Lung microvascular endothelial cell (primary cell): ENCODE results near the gene PKLR. TPM values are rescaled to one million over a fixed set of nuclear protein-coding genes. Genes with fewer than 3 reads are reported as not detected.
"Not testable (repeated sequence)": the region's sequence is repeated elsewhere in the genome, so short reads cannot be mapped to it uniquely, and the experiment has no call there.

Source experiments
- DNase-seq, 2 donors: peaks; one replicate each; pipeline versions ENCODE4 v3.0.0 to v3.0.0-alpha.2; 2010; ENCODE audit warnings: low read depth in 2 of 2
- total RNA-seq: library from RNA; depleted of rRNA; stranded (reverse); fragments of >200 nt; gene quantifications from 2 replicates; pipeline ENCODE4 v1.2.1, GENCODE V29; 2014

The PKLR gene
- under 0.01 TPM in 1 of 2 replicates, not detected in the other for total RNA-seq

- DNase-seq = no peak
These were observed at the start of gene PKLR for GRCh38 chr1:155301342-155301841. TSS of gene PKLR (minus strand) at chr1:155301438. CDS start at chr1:155301395, 43 bp downstream.

- DNase-seq = no peak
These were observed 41.6 kb upstream of the PKLR start for GRCh38 chr1:155342842-155343241.

- DNase-seq = no peak
These were observed 38.4 kb upstream of the PKLR start for GRCh38 chr1:155339515-155340097.

GRCh38 chr1:155334962-155335361, 33.7 kb upstream of the PKLR start:
- DNase-seq = peak in 1 of 2 donors; percentile 41

GRCh38 chr1:155329980-155330598, 28.9 kb upstream of the PKLR start:
- no peak for DNase-seq

- DNase-seq = not testable (repeated sequence)
These were observed 27.6 kb upstream of the PKLR start for GRCh38 chr1:155328856-155329255.

- no peak for DNase-seq
These were observed 26.7 kb upstream of the PKLR start for GRCh38 chr1:155327981-155328380.

DNA sequence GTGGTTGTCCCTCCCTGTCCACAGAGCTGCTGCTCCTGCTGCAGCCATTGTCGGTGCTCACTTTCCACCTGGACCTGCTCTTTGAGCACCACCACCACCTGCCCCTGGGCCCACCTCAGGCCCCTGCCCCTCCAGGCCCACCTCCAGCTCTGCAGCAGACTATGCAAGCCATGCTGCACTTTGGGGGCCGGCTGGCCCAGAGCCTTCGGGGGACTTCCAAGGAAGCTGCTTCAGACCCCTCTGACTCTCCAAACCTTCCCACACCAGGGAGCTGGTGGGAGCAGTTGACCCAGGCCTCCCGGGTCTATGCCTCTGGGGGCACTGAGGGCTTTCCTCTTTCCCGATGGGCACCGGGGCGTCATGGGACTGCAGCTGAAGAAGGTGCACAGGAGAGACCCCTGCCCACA, 25.4 kb upstream of the PKLR start:
- DNase-seq = no peak

- peak in 1 of 2 donors; percentile 12 for DNase-seq
These were observed 24.8 kb upstream of the PKLR start for GRCh38 chr1:155326020-155326526.

- DNase-seq = peak in 1 of 2 donors; percentile 11
These were observed 24.3 kb upstream of the PKLR start for GRCh38 chr1:155325603-155325893.

DNA sequence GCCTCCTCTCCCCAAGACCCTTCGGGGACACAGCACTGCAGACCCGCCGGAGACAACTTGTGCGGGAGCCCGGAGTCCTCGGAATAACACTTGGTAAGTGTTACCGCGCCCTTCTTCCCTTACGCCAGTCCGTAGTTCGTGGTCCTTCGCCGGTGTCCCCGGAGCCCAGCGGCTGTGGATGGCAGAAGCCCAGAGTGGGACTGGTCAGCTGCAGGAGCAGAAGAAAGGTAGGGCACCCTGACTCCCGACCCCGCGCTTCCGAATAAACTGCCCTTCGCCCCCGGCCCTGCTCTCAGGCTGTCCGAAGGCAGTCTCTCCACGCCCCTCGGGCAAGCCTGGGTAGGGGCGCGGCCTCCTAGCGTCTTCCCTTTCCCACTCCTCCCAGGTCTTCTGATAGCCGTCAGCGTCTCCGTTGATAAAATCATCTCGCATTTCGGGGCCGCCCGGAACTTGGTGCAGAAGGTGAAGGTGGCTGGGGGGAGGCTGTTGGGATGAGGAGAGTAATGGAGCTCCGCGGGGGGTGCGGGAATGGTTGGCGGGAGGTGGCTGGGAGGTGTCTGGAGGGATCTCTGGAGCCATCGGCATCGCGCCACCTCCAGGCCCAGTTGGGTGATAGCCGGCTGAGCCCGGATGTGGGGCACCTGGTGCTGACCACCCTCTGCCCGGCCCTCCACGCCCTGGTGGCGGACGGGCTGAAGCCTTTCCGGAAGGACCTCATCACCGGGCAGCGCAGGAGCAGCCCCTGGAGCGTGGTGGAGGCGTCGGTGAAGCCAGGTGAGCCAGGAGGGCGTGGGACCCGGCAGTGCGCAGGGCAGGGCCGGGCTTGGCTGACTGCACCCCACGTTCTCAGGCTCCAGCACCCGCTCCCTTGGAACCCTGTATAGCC, 23.7 kb upstream of the PKLR start:
- peak; percentile 47 to 59 for DNase-seq

DNA sequence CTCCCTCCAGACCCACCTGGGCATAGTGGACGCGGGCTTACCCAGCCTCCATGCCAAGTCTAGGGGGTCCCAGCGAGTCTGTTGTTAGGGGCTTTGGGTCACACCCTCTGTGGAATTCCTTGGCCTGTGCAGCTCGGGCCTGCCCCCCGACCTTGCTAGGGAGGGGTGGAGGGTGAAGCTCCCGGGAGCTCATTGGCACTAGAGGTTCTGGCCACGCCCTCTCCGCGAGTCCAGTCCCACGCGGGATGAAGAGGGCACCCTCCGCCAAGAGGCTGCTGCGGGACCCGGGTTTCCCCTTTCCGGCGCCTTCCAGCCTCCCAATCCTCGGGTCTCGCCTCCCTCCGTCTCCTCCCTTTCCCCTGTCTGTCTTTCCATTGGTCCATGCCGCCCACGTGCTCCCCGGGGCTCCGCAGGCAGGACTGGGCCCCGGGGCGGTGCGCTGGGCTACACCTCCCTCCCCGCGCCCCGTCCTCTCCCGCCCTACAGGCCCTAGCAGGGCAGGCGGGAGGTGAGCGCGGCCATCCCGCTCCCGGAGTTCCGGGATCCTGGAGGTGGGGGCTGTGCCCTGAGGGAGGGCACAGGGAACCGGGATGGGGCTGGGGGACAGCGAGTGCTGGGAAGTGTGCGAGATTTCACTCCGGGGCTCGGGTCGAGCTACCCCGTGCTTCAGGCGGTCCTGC, 22.9 kb upstream of the PKLR start:
- peak; percentile 86 to 95 for DNase-seq

- peak; percentile 80 to 92 for DNase-seq
These were observed 22.4 kb upstream of the PKLR start for GRCh38 chr1:155323729-155324036.

DNA sequence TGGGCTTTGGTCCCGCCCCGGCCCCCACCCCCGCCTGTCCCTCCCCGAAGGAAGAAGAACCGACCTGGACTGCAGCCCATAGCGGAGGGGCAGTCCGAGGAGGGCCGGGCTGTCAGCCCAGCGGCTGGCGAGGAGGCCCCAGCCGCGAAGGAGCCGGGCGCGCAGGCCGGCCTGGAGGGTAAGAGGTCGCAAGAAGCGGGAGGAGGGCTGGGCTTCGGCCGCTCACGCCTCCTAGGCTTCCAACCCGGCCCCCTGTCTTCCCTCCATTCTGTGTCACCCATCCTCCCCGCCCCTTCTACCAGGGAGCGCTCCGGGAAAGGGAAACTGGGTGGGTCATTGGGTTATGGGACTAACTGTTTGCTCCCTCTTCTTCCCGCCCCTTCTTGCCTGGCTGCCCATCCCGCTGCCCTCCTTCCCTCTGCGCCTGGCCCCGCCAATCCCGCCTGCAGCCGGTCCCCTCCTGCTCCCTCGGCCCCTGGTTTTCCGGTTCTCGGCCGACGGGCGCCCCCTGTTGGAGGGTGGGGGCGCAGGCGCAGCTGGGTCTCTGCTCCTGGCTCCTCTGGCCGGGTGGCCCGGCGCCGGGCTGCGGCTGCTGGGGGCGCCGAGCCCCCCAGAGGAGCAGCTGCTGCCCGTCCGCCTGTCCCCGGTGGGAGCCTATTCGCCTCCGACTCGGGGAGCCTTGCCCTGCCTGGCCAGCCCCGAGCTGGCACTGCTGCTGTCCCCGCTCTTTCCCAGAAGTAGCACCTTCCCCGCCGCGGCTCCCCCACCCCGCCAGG, 21.9 kb upstream of the PKLR start:
- peak; percentile 88 to 90 for DNase-seq

GRCh38 chr1:155322571-155322952, 21.3 kb upstream of the PKLR start:
- DNase-seq = peak; percentile 53 to 63

GRCh38 chr1:155321639-155322503, 20.6 kb upstream of the PKLR start:
- DNase-seq = peak in 1 of 2 donors; percentile 15

GRCh38 chr1:155320661-155321617, 19.7 kb upstream of the PKLR start, which contains the start of gene RUSC1:
TSS of gene RUSC1 (plus strand) at chr1:155320894. CDS start at chr1:155321774, 880 bp downstream.
- DNase-seq = peak; percentile 74 to 79

DNA sequence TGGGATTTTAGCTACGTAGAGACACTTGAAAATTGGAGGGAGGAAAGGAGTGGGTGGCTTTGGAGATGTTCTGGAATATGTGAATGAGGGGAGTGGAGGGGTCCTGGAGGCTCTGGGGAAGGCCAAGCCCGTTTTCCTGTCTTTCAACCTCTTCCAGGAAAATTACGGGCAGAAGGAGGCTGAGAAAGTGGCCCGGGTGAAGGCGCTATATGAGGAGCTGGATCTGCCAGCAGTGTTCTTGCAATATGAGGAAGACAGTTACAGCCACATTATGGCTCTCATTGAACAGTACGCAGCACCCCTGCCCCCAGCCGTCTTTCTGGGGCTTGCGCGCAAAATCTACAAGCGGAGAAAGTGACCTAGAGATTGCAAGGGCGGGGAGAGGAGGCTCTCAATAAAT, 19.0 kb upstream of the PKLR start:
- DNase-seq = no peak

GRCh38 chr1:155319536-155319935, 18.3 kb upstream of the PKLR start:
- no peak for DNase-seq
